DOHH2 (cell line): ENCODE data around the gene MT2A.

ENCODE experiments used
- EZH2phosphoT487 ChIP-seq: fragments of 200-600 bp; sonication (generic); IDR thresholded peaks from 2 replicates; pipeline ENCODE4 v1.6.1; 2017; ENCODE audit warnings: borderline replicate concordance, mild to moderate bottlenecking, antibody characterized with exemption, low read length, moderate library complexity, mixed read lengths
- TF ChIP-seq, protein P1 (sequence below): fragments of 200-600 bp; sonication (generic); IDR thresholded peaks from one replicate; pipeline ENCODE4 v1.5.1; 2014; ENCODE audit warnings: antibody characterized with exemption, mild to moderate bottlenecking, low read depth, low read length; ENCODE audit not compliant: poor library complexity, severe bottlenecking

DNA sequence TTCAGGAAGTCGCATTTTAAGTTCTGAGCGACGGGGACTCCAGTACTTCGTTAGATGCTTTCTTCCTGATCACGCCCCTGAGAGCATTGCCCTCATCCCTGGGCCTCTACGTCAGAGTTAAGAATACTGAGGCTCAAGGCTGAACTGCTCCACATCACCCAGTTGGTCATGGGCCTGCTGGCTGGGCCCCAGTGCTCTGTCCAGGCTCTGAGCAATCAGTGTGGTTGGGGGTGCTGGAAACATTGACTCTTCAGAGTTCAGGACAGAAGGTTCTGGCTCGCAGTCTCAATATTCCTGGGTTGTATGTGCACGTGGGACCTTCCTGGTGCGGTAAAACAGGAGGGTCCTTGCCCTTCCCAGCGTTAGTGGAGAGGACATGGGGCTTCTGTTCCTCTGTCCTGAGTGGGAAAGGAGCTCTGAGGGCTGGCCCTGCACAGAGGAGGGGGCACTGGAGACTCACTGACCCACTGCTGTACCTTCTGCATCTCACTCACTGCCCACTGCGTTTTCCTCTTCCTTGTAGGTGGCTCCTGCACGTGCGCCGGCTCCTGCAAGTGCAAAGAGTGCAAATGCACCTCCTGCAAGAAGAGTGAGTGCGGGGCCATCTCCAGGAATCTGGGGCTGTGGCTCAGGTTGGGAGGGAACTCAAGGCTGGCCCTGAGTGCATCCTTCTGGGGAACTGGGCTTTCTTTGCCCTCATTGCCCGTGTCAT lies 17.7 kb downstream of the MT2A start:
- TF ChIP-seq, protein P1, sequence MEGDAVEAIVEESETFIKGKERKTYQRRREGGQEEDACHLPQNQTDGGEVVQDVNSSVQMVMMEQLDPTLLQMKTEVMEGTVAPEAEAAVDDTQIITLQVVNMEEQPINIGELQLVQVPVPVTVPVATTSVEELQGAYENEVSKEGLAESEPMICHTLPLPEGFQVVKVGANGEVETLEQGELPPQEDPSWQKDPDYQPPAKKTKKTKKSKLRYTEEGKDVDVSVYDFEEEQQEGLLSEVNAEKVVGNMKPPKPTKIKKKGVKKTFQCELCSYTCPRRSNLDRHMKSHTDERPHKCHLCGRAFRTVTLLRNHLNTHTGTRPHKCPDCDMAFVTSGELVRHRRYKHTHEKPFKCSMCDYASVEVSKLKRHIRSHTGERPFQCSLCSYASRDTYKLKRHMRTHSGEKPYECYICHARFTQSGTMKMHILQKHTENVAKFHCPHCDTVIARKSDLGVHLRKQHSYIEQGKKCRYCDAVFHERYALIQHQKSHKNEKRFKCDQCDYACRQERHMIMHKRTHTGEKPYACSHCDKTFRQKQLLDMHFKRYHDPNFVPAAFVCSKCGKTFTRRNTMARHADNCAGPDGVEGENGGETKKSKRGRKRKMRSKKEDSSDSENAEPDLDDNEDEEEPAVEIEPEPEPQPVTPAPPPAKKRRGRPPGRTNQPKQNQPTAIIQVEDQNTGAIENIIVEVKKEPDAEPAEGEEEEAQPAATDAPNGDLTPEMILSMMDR: no peak
- TF ChIP-seq EZH2phosphoT487: no peak
